IMR-90 (cell line): ENCODE results near the gene LRP1-AS.

Experiments
- CEBPB ChIP-seq: IDR thresholded peaks from 2 replicates; pipeline ENCODE4 v1.6.1; 2012; ENCODE audit warnings: low read depth, low read length, improper control_type of control experiment
- MXI1 ChIP-seq: IDR thresholded peaks from 2 replicates; pipeline ENCODE4 v1.6.1; 2012; ENCODE audit warnings: low read depth, mild to moderate bottlenecking, low read length, moderate library complexity, borderline replicate concordance
- POLR2A ChIP-seq: IDR thresholded peaks from 2 replicates; pipeline ENCODE4 v1.6.1; 2012; ENCODE audit warnings: mild to moderate bottlenecking, low read depth, low read length
- TF ChIP-seq, protein P1 (sequence below): conservative IDR thresholded peaks from 2 replicates; pipeline ENCODE4 v1.5.1; 2012; ENCODE audit warnings: mild to moderate bottlenecking, low read depth, low read length, improper control_type of control experiment

DNA sequence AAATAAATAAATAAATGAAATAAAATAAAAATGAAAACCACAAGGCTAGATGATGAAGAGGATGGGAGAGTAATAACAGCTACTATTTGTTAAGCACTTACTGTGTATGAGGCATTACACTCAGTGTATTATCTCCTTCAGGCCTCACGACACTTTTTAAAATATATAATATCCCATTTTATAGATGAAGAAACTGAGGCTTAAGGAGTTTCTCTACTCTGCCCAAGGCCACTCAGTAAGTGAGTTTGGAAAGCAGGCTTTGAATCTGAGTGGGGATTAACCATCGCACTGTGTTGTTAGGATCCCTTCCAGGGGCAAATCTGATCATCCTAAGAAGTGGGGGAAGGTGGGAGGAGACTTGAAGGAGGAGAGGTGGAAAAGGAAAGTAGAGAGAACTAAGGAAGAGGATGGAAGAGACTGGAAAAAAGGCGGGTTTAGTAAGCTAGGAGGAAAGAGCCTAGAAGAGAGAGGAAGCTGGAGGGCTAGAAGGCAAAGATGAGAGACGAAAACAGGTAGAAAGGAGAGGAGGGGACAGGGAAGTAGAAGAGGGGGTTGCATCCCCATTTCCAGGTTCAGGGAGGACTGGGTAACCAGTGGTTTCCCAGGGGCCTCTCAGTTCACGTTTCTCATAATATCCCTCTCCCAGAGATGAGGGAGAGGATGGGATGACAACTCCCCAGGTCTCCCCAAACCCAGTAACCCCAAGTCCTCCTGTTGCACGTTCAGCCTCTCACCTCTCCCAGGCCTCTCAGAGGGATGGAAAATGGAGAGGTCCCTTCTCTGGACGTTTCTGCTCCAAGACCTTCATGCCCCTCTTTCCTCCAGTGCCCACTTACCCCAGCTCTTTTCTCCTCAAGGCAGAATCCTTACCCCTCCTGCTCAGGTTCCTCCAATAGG is 38.0 kb downstream of the LRP1-AS start:
- no peak for TF ChIP-seq POLR2A
- TF ChIP-seq, protein P1, sequence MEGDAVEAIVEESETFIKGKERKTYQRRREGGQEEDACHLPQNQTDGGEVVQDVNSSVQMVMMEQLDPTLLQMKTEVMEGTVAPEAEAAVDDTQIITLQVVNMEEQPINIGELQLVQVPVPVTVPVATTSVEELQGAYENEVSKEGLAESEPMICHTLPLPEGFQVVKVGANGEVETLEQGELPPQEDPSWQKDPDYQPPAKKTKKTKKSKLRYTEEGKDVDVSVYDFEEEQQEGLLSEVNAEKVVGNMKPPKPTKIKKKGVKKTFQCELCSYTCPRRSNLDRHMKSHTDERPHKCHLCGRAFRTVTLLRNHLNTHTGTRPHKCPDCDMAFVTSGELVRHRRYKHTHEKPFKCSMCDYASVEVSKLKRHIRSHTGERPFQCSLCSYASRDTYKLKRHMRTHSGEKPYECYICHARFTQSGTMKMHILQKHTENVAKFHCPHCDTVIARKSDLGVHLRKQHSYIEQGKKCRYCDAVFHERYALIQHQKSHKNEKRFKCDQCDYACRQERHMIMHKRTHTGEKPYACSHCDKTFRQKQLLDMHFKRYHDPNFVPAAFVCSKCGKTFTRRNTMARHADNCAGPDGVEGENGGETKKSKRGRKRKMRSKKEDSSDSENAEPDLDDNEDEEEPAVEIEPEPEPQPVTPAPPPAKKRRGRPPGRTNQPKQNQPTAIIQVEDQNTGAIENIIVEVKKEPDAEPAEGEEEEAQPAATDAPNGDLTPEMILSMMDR, result no peak
- no peak for TF ChIP-seq MXI1
- no peak for TF ChIP-seq CEBPB
